H1 (cell line): Measurements from ENCODE around the gene LRRK1. TPM values are rescaled to one million over a fixed set of nuclear protein-coding genes. Genes with fewer than 3 reads are reported as not detected.

ENCODE experiments used
- BACH1 ChIP-seq: IDR thresholded peaks from 2 replicates; pipeline ENCODE4 v1.6.1; 2012; ENCODE audit warnings: low read length, improper control_type of control experiment
- CBX5 ChIP-seq: fragments of 300-800, 300-1000 bp; sonication (generic); IDR thresholded peaks from 2 replicates; pipeline ENCODE4 v1.7.1; 2016; ENCODE audit warnings: antibody characterized with exemption, low read length, low read depth
- MAX ChIP-seq: IDR thresholded peaks from 2 replicates; pipeline ENCODE4 v1.6.1; 2012; ENCODE audit warnings: inconsistent platforms
- NANOG ChIP-seq: IDR thresholded peaks from 2 replicates; pipeline ENCODE4 v1.6.1; 2011; ENCODE audit warnings: low read length, low read depth, mild to moderate bottlenecking, inconsistent platforms; ENCODE audit not compliant: insufficient read depth, poor library complexity, severe bottlenecking
- RAD21 ChIP-seq, 2 experiments: IDR thresholded peaks in 1 of 2; conservative IDR thresholded peaks in 1 of 2; 2 replicates each; pipeline ENCODE4 v1.6.1; 2011; ENCODE audit warnings: low read depth in 2 of 2, low read length in 2 of 2, improper control_type of control experiment in 1 of 2, inconsistent platforms in 1 of 2, mild to moderate bottlenecking in 1 of 2, moderate library complexity in 1 of 2
- SUZ12 ChIP-seq: fragments of 200-600 bp; sonication (generic); IDR thresholded peaks from 2 replicates; pipeline ENCODE4 v1.6.1; 2012; ENCODE audit warnings: mild to moderate bottlenecking, inconsistent platforms, low read length, moderate library complexity, mixed read lengths
- TAF1 ChIP-seq: IDR thresholded peaks from 2 replicates; pipeline ENCODE4 v1.6.1; 2011; ENCODE audit warnings: mild to moderate bottlenecking, low read depth, low read length
- TBP ChIP-seq: IDR thresholded peaks from 2 replicates; pipeline ENCODE4 v1.6.1; 2011; ENCODE audit warnings: low read depth, low read length, improper control_type of control experiment
- TCF12 ChIP-seq: IDR thresholded peaks from 2 replicates; pipeline ENCODE4 v1.6.1; 2011; ENCODE audit warnings: low read depth, mild to moderate bottlenecking, low read length
- polyA plus RNA-seq, 7 experiments: library from polyadenylated mRNA; depleted of rRNA in 3 of 7; stranded (reverse) in 5 of 7; unstranded in 2 of 7; fragments of >200 nt in 5 of 7; fragments of 200-250 nt in 2 of 7; gene quantifications; 1 replicate in 5 of 7; 2 replicates in 1 of 7; 4 replicates in 1 of 7; pipeline versions ENCODE4 v1.2.1 to v1.2.3, GENCODE V29; 2011 to 2013; ENCODE audit warnings: missing spikeins in 2 of 7, mixed read lengths in 2 of 7
- total RNA-seq: library from RNA; stranded (reverse); fragmentation: NEBNext Ultra II Directional; extraction: Animal tissue kit (Norgen Biotek cat#: 25700); gene quantifications from 2 replicates; pipeline ENCODE4 v1.2.1, GENCODE V29; 2021

Gene LRRK1
- total and polyA plus RNA-seq, 2 of the 8 experiments (the other 6 are each of a cell fraction or from before 2014, with no cell fraction given) = 1.2 to 3.6 TPM

GRCh38 chr15:101014921-101015841, 96.0 kb downstream of the LRRK1 start (continued):
- 0 out of 2 replicates have a peak, but pooled peaks have one; percentile 28 for TF ChIP-seq TBP
- no peak for TF ChIP-seq NANOG
- no peak for TF ChIP-seq TAF1
- no peak for TF ChIP-seq BACH1
- no peak for TF ChIP-seq CBX5
- TF ChIP-seq MAX = peak; percentile 12; the same call in 1 of the 2 replicates
- peak; percentile 98 to 99 for TF ChIP-seq RAD21 (IDR thresholded peaks at IDR 0.05 in 1 of 2, conservative IDR thresholded peaks at IDR 0.05 in 1 of 2; ENCODE audit: low read depth in 2 of 2, low read length in 2 of 2)
- TF ChIP-seq TCF12 = no peak
- TF ChIP-seq SUZ12 = no peak
- TF ChIP-seq, all 59 proteins: peak for 5
